ENCODE measurements around the gene ATG9B.

The ATG9B gene

DNA sequence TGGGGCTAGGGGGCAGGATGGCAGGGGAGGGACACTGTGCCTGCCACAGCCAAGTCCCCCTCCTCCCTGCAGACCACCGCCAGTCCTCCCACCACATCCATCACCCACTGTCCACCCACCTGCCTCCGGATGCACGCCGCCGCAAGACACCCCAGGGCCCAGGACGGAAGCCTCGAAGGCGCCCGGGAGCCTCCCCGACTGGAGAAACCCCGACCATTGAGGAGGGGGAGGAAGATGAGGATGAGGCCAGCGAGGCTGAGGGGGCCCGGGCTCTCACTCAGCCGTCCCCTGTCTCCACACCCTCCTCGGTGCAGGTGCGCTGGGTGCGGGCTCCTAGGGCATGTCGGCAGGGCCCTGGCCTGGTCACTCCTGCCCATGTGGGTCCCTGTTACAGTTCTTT lies 40.2 kb upstream of the ATG9B start:
- peaks cover 3 to 70% of the 10 kb centered on the region in 2 experiments for H3K36me3 ChIP-seq (ENCODE audit: control insufficient read depth in 2 of 2, insufficient read depth in 1 of 2, low read length in 2 of 2)
- no peaks in the 10 kb centered on the region for H3K9me3 ChIP-seq (ENCODE audit: control insufficient read depth, insufficient read depth, low read depth, low read length)
- ChIA-PET CTCF (interaction anchor here (0.6 kb wide), 1 partner anchor 9 kb away, joined by 3 read pairs; no protein-coding TSS in a partner anchor), POLR2A (no interaction called here)
- H3K4me3 ChIP-seq (ENCODE audit: low read depth, low read length) = no peak overlapping the region
- H3K27ac ChIP-seq (ENCODE audit: extremely low read depth, low read depth, low read length) = no peak overlapping the region
- no peak for TF ChIP-seq ZNF530 (tag by site-specific recombination; IDR thresholded peaks at IDR 0.05; ENCODE audit: low read depth)
- peak; percentile 41; the same call in 1 of the 2 replicates for TF ChIP-seq ZFHX2 (tag by site-specific recombination; conservative IDR thresholded peaks at IDR 0.05)
- no peaks in the 10 kb centered on the region for H3K4me1 ChIP-seq (ENCODE audit: control insufficient read depth, insufficient read depth, low read length)

DNA sequence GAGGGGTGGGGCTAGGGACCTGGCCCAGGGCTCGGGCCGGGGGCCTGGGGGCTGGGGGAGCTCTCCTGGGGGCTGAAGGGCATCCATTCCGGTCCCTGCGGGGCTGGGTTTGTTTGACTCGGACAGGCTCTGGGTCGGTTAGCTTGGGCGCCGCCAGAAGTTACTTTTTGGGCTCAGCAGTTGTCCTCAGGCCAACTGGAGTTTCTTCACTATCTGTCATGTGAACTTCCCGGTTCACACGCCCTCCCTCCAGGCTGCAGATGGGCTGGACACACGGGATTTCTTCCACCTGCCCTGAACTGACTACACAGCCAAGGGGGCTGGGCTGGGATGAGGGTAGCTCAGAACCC lies 38.9 kb upstream of the ATG9B start:
- H3K4me3 ChIP-seq (ENCODE audit: low read depth, low read length) = no peak overlapping the region
- H3K9me3 ChIP-seq (ENCODE audit: control insufficient read depth, insufficient read depth, low read depth, low read length) = no peaks in the 10 kb centered on the region
- no peaks in the 10 kb centered on the region; the same call in 1 of the 2 replicates for H3K4me1 ChIP-seq (ENCODE audit: control insufficient read depth, insufficient read depth, low read length)
- CTCF ChIA-PET = interaction anchor here (0.7 to 2.3 kb wide), 6 partner anchors 15 to 48 kb away, joined by 3 to 14 read pairs (median 4); partner anchors contain the start of genes ABCB8 and FASTK
- H3K27ac ChIP-seq (ENCODE audit: extremely low read depth, low read depth, low read length) = no peak overlapping the region
- POLR2A ChIA-PET = interaction anchor here (0.9 to 2.3 kb wide), 10 partner anchors 8 to 53 kb away, joined by 3 to 22 read pairs (median 5); partner anchors contain the start of genes ABCB8 and FASTK
- H3K36me3 ChIP-seq (ENCODE audit: control insufficient read depth in 2 of 2, insufficient read depth in 1 of 2, low read length in 2 of 2) = peaks cover 3 to 62% of the 10 kb centered on the region in 2 experiments
- no peak for TF ChIP-seq ZSCAN23 (tag by site-specific recombination; IDR thresholded peaks at IDR 0.05)
- TF ChIP-seq KLF8 (tag by site-specific recombination; IDR thresholded peaks at IDR 0.05) = no peak
- TF ChIP-seq SP3 (tag by site-specific recombination; IDR thresholded peaks at IDR 0.05) = no peak
- TF ChIP-seq ZFP41 (tag by site-specific recombination; IDR thresholded peaks at IDR 0.05; ENCODE audit: borderline replicate concordance) = no peak

DNA sequence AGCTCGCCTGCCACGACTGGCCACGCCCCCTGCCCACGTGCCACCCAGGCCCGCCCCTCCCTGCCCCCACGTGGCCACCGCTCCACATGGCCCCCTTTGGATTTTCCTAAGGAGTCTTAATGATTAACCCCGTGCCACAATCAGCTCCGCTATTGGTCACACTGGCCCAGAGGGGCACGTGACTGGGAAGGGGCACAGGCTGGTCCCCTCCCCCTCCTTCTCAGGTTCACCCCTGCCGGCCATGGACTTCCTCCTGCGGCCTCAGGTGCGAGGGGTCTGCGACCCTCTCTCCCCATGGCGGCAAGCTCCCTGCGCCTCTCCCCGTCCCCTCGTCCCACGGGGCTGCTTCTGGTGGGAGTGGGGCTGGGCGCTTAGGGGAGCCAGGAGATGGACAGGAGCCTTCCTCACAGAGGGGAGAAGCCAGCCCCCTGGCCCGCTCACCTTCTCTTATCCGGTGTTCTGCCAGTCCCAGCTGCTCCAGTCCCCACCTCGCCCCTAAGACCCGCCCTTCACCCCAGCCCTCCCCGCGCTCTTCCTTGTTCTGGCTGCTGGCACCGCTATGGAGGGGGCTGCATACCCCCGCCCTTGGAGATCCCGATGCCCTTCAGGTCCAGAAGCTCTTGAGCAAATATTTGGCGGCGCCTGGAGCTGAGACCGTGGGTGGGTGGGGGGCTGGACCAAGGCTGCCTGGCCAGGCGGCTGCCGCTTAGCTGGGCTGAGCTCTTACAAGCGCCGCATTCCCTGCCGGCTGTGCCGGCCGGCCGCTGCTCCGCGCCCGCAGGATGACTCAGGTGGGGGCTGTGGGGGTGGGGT lies 38.3 kb upstream of the ATG9B start:
- Histone ChIP-seq H3K9me3 (ENCODE audit: control insufficient read depth, insufficient read depth, low read depth, low read length) (no peaks in the 10 kb centered on the region), H3K4me1 (ENCODE audit: control insufficient read depth, insufficient read depth, low read length) (no peaks in the 10 kb centered on the region; the same call in 1 of the 2 replicates), H3K27ac (ENCODE audit: extremely low read depth, low read depth, low read length) (no peak overlapping the region), H3K4me3 (ENCODE audit: low read depth, low read length) (no peak overlapping the region; the same call in 1 of the 2 replicates), H3K36me3 (ENCODE audit: control insufficient read depth in 2 of 2, insufficient read depth in 1 of 2, low read length in 2 of 2) (peaks cover 3 to 56% of the 10 kb centered on the region in 2 experiments; a peak in 2 of 3 replicates)
- ChIA-PET POLR2A (interaction anchor here (0.9 to 2.3 kb wide), 11 partner anchors 8 to 53 kb away, joined by 3 to 22 read pairs (median 6); partner anchors contain the start of genes ABCB8 and FASTK), CTCF (interaction anchor here (0.7 to 2.3 kb wide), 7 partner anchors 16 to 52 kb away, joined by 3 to 14 read pairs (median 4); partner anchors contain the start of genes ABCB8 and FASTK)
- TF ChIP-seq, protein P1, sequence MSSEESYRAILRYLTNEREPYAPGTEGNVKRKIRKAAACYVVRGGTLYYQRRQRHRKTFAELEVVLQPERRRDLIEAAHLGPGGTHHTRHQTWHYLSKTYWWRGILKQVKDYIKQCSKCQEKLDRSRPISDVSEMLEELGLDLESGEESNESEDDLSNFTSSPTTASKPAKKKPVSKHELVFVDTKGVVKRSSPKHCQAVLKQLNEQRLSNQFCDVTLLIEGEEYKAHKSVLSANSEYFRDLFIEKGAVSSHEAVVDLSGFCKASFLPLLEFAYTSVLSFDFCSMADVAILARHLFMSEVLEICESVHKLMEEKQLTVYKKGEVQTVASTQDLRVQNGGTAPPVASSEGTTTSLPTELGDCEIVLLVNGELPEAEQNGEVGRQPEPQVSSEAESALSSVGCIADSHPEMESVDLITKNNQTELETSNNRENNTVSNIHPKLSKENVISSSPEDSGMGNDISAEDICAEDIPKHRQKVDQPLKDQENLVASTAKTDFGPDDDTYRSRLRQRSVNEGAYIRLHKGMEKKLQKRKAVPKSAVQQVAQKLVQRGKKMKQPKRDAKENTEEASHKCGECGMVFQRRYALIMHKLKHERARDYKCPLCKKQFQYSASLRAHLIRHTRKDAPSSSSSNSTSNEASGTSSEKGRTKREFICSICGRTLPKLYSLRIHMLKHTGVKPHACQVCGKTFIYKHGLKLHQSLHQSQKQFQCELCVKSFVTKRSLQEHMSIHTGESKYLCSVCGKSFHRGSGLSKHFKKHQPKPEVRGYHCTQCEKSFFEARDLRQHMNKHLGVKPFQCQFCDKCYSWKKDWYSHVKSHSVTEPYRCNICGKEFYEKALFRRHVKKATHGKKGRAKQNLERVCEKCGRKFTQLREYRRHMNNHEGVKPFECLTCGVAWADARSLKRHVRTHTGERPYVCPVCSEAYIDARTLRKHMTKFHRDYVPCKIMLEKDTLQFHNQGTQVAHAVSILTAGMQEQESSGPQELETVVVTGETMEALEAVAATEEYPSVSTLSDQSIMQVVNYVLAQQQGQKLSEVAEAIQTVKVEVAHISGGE (tag by site-specific recombination; conservative IDR thresholded peaks at IDR 0.05; ENCODE audit: low read depth) = no peak
- peak; percentile 36; the same call in 1 of the 2 replicates for TF ChIP-seq KLF9 (tag by site-specific recombination; IDR thresholded peaks at IDR 0.05; ENCODE audit: low read depth)
- TF ChIP-seq SP2 (tag by site-specific recombination; IDR thresholded peaks at IDR 0.05) = 0 out of 2 replicates have a peak, but pooled peaks have one; percentile 10
- no peak for TF ChIP-seq ZNF140 (tag by site-specific recombination; IDR thresholded peaks at IDR 0.05)
- TF ChIP-seq, protein P2, sequence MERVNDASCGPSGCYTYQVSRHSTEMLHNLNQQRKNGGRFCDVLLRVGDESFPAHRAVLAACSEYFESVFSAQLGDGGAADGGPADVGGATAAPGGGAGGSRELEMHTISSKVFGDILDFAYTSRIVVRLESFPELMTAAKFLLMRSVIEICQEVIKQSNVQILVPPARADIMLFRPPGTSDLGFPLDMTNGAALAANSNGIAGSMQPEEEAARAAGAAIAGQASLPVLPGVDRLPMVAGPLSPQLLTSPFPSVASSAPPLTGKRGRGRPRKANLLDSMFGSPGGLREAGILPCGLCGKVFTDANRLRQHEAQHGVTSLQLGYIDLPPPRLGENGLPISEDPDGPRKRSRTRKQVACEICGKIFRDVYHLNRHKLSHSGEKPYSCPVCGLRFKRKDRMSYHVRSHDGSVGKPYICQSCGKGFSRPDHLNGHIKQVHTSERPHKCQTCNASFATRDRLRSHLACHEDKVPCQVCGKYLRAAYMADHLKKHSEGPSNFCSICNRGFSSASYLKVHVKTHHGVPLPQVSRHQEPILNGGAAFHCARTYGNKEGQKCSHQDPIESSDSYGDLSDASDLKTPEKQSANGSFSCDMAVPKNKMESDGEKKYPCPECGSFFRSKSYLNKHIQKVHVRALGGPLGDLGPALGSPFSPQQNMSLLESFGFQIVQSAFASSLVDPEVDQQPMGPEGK (tag by site-specific recombination; IDR thresholded peaks at IDR 0.05) = peak; percentile 31
- no peak for TF ChIP-seq ZNF670 (tag by site-specific recombination; IDR thresholded peaks at IDR 0.05; ENCODE audit: low read depth)
- TF ChIP-seq, protein P3, sequence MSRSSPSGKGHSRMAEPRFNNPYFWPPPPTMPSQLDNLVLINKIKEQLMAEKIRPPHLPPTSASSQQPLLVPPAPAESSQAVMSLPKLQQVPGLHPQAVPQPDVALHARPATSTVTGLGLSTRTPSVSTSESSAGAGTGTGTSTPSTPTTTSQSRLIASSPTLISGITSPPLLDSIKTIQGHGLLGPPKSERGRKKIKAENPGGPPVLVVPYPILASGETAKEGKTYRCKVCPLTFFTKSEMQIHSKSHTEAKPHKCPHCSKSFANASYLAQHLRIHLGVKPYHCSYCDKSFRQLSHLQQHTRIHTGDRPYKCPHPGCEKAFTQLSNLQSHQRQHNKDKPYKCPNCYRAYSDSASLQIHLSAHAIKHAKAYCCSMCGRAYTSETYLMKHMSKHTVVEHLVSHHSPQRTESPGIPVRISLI (tag by site-specific recombination; IDR thresholded peaks at IDR 0.05) = no peak
- TF ChIP-seq, protein P4, sequence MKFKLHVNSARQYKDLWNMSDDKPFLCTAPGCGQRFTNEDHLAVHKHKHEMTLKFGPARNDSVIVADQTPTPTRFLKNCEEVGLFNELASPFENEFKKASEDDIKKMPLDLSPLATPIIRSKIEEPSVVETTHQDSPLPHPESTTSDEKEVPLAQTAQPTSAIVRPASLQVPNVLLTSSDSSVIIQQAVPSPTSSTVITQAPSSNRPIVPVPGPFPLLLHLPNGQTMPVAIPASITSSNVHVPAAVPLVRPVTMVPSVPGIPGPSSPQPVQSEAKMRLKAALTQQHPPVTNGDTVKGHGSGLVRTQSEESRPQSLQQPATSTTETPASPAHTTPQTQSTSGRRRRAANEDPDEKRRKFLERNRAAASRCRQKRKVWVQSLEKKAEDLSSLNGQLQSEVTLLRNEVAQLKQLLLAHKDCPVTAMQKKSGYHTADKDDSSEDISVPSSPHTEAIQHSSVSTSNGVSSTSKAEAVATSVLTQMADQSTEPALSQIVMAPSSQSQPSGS (tag by site-specific recombination; IDR thresholded peaks at IDR 0.05; ENCODE audit: low read depth) = no peak
- 0 out of 2 replicates have a peak, but pooled peaks have one; percentile 16 for TF ChIP-seq BCL11B (tag by site-specific recombination; IDR thresholded peaks at IDR 0.05; ENCODE audit: low read depth)
- no peak for TF ChIP-seq ZFP41 (tag by site-specific recombination; IDR thresholded peaks at IDR 0.05; ENCODE audit: borderline replicate concordance)
- TF ChIP-seq, protein P5, sequence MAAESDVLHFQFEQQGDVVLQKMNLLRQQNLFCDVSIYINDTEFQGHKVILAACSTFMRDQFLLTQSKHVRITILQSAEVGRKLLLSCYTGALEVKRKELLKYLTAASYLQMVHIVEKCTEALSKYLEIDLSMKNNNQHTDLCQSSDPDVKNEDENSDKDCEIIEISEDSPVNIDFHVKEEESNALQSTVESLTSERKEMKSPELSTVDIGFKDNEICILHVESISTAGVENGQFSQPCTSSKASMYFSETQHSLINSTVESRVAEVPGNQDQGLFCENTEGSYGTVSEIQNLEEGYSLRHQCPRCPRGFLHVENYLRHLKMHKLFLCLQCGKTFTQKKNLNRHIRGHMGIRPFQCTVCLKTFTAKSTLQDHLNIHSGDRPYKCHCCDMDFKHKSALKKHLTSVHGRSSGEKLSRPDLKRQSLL (tag by site-specific recombination; IDR thresholded peaks at IDR 0.05) = no peak
- TF ChIP-seq ZNF214 (tag by site-specific recombination; IDR thresholded peaks at IDR 0.05; ENCODE audit: borderline replicate concordance) = no peak

Measured in HEK293 (cell line).